ENCODE measurements around the gene PRCD. TPM values are rescaled to one million over a fixed set of nuclear protein-coding genes. Genes with fewer than 3 reads are reported as not detected.
"Not testable (repeated sequence)": the region's sequence is repeated elsewhere in the genome, so short reads cannot be mapped to it uniquely, and the experiment has no call there.

Gene PRCD
- total and polyA plus RNA-seq, 8 donors, result 0.55 to 7.3 (median 1.1) TPM

DNA sequence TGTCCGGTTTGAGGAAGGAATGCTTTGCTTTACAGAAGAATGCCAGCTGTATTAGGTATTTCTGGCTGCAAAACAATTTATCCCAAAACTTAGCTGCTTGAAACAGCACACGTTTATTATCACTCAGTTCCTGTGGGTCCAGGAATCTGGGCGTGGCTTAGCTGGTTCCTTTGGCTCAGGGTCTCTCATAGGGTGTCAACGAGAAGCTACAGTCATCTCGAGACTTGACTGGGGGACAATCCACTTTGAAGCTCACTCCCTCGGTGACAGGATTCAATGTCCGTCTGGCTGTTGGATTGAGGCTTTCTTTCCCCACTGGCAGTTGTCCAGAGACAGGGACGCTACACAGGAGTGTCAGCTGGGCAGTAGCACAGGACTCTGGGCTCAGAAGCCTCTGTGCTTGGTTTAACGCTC lies 29.0 kb upstream of the PRCD start:
- Histone ChIP-seq H3K9me3 (no peaks in the 10 kb centered on the region), H3K36me3 (no peaks in the 10 kb centered on the region), H3K27me3 (no peaks in the 10 kb centered on the region), H3K4me3 (no peak overlapping the region), H3K27ac (no peak overlapping the region), H3K4me1 (no peaks in the 10 kb centered on the region)
- no peak for DNase-seq
- no peak for FAIRE-seq
- TF ChIP-seq, protein P1, sequence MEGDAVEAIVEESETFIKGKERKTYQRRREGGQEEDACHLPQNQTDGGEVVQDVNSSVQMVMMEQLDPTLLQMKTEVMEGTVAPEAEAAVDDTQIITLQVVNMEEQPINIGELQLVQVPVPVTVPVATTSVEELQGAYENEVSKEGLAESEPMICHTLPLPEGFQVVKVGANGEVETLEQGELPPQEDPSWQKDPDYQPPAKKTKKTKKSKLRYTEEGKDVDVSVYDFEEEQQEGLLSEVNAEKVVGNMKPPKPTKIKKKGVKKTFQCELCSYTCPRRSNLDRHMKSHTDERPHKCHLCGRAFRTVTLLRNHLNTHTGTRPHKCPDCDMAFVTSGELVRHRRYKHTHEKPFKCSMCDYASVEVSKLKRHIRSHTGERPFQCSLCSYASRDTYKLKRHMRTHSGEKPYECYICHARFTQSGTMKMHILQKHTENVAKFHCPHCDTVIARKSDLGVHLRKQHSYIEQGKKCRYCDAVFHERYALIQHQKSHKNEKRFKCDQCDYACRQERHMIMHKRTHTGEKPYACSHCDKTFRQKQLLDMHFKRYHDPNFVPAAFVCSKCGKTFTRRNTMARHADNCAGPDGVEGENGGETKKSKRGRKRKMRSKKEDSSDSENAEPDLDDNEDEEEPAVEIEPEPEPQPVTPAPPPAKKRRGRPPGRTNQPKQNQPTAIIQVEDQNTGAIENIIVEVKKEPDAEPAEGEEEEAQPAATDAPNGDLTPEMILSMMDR (IDR thresholded peaks at IDR 0.05), result no peak
- 17 to 25% methylated on average over 9 of the region's 9 CpGs for WGBS, 2 donors
- intact Hi-C loops (cut with DNase I), result no loop called here
- no peak for ATAC-seq

DNA sequence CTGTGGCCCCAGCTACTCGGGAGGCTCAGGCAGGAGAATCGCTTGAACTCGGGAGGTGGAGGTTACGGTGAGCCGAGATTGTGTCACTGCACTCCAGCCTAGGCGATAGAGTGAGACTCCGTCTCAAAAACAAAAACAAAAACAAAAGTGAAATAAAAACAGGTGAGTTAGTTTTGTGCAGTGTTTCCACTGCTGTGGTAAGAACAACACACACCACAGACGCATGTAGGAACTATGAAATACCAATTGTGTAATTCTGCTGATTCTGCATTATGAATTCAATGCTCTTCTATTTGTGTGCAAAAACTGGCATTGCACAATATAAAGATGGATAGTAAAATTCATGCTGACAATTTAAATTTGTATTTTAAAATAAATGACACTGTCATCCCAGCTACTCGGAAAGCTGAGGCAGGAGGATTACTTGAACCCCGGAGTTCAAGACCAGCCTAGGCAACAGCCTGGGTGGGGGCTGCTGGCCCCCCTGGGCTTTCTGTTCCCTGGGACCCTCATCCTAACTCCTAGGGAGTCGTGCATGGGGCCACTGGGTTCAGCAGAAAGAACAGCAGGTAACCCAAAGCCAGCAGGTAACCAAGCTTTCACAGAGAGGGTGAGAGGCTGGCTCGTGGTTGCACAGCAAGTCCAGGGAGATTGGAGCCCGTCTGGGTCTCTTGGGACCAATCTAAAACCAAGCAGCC lies 28.0 kb upstream of the PRCD start:
- 80 to 81% methylated on average over 13 of the region's 13 CpGs for WGBS, 2 donors
- DNase-seq (no peak), FAIRE-seq (no peak)

DNA sequence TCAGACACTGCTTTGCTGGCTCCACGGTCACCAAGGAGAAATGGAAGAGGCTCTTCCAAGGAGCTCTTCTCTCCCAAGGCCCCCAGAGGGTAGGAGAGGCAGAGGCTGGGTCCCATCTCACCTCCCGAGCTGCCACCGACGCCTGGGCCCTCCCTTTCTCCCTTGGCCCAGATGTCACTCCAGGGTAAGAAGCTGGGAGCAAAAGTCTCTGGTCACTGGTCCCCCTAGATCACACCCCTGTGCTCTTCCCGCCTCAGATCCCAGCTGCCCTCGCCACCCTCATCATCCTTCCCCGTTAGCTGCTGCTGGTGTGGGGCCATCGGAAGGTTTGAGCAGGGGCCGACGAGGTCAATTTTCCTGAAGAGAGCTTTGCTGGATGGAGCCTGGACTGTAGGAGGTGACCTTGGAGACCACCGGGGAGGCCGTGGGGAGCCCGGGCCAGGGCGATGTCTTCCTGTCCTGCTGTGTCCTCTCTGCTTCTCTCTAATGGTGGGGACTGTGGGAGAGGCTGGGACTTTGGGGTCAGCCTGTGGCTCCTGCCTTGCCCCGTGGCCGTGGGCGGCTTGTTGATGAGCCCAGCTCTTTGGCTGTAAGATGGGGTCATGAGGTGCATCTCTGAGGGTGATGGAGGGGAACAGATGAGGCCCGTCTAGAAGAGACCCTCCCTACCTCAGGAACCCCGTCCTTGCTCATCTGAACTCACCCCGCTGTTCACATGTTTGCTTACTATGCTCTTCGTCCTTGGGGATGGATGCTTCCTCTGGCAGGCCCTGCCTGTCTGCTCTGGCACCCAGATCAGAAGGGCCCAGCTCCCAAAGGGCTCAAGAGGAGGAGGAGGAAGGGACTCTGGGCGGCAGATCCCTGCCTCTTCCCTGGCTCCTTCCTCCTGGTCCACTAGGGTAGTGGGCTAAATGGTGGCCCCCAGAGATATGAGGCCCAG lies 27.2 kb upstream of the PRCD start:
- H3K27ac ChIP-seq, result no peak overlapping the region
- no peaks in the 10 kb centered on the region for H3K27me3 ChIP-seq
- H3K4me3 ChIP-seq, result no peak overlapping the region
- no peaks in the 10 kb centered on the region for H3K9me3 ChIP-seq
- no peak for FAIRE-seq
- no peaks in the 10 kb centered on the region for H3K36me3 ChIP-seq
- TF ChIP-seq, protein P1 (IDR thresholded peaks at IDR 0.05), result no peak
- intact Hi-C loops (cut with DNase I), result no loop called here
- no peak for ATAC-seq
- WGBS, 2 donors, result 72 to 77% methylated on average over 20 to 22 of the region's 22 CpGs
- no peaks in the 10 kb centered on the region for H3K4me1 ChIP-seq
- DNase-seq, result no peak

More for the DNA sequence above, 28.0 kb upstream of the PRCD start:
- TF ChIP-seq, protein P1 (IDR thresholded peaks at IDR 0.05), result no peak
- intact Hi-C loops (cut with DNase I), result no loop called here
- ATAC-seq, result peak in 2 of 4 donors; percentile 11 to 16
- no peak overlapping the region for H3K27ac ChIP-seq
- no peaks in the 10 kb centered on the region for H3K27me3 ChIP-seq
- no peaks in the 10 kb centered on the region for H3K9me3 ChIP-seq
- H3K4me3 ChIP-seq, result no peak overlapping the region
- H3K4me1 ChIP-seq, result no peaks in the 10 kb centered on the region
- no peaks in the 10 kb centered on the region for H3K36me3 ChIP-seq

DNA sequence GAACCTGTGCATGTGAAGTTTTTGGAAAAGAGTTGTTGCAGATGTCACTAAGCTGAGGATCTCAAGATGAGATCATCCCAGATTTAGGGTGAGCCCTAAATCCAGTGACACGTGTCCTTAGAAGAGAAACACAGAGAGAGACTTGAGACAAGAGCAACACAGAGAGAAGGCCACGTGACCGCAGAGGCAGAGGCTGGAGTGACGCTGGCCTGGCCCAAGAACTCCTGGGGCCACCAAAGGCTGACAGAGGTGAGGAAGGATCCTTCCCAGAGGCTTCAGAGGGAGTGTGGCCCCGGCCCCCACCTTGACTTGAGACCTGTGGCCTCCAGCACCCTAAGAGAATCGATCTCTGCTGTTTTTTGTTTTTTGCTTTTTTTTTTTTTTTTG lies 26.5 kb upstream of the PRCD start:
- Histone ChIP-seq H3K27me3 (no peaks in the 10 kb centered on the region), H3K27ac (no peak overlapping the region), H3K9me3 (no peaks in the 10 kb centered on the region), H3K36me3 (no peaks in the 10 kb centered on the region), H3K4me3 (no peak overlapping the region), H3K4me1 (no peaks in the 10 kb centered on the region)
- no peak for FAIRE-seq
- intact Hi-C loops (cut with DNase I), result no loop called here
- no peak for DNase-seq
- TF ChIP-seq, protein P1 (IDR thresholded peaks at IDR 0.05), result no peak
- WGBS, 2 donors, result 70 to 77% methylated on average over 6 of the region's 6 CpGs
- ATAC-seq, result no peak

DNA sequence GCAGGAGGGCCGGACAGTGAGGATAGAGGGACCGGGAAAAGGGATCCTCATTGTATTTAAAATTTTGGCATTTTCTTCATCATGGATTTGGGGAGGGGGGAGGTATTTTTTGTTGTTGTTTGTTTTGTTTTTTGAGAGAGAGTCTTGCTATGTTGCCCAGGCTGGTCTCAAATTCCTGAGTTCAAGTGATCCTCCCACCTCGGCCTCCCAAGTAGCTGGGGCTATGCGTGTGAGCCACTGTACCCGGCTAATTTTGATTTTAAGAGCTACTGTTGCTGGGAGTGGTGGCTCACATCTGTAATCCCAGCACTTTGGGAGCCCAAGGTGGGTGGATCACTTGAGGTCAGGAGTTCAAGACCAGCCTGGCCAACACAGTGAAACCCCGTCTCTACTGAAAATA lies 25.5 kb upstream of the PRCD start:
- H3K27ac ChIP-seq, FAIRE-seq: not testable (repeated sequence)

More for the DNA sequence above, 25.5 kb upstream of the PRCD start:
- intact Hi-C loops (cut with DNase I); H3K9me3 ChIP-seq; H3K36me3 ChIP-seq; ATAC-seq; H3K4me3 ChIP-seq; DNase-seq; H3K27me3 ChIP-seq; H3K4me1 ChIP-seq: not testable (repeated sequence)
- WGBS, 2 donors, result 93 to 96% methylated on average over 6 of the region's 6 CpGs

All from pancreas (tissue), 10 donors.